GM19239 (cell line): ENCODE results near the gene SPTLC2.

Experiments used
- DNase-seq: peaks from one replicate; pipeline ENCODE4 v3.0.0; 2011; ENCODE audit warnings: low spot score; ENCODE audit not compliant: insufficient read length
- FAIRE-seq: peaks from 2 replicates; lab custom pipeline; 2011; peaks lifted over from hg19 to GRCh38; lab: Jason Lieb, UNC

The SPTLC2 gene

DNA sequence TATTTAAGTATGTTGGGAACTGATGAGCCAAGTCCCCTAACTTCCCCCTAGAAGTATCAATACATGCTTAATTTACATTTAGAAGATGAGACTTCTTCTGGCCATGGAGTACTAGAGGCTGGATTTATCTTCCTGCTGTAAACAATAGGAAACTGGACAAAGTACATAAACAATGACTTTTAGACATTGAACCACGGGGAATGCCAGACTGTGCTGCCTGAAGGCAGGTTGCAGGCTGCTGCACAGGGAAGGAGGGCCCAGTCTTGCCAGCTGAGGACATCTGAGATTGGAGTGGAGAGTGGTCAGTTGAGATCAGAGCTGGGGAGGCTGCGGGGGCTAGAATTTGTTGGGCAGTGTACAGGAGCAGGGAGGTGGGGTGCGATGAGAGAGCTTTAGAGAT, 93.3 kb downstream of the SPTLC2 start:
- DNase-seq (no peak), FAIRE-seq (no peak)

DNA sequence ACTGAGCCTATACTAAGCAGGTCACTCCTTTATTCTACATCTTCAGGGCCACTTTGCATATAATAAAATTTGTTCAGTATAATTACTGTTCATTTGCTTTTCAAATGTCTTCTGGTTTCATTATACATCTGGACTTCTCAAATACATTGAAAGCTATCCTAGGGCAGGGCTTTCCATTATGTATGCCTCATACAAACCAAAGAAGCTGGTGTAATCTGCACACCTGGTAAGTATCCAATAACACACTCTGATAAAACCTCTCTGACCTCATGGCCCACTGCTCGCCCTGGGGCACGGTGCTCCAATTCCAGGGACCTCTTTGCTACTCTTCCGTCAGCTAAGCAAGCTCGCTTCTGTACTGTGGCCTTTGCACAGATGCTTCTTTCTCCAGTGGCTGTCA, 95.9 kb downstream of the SPTLC2 start:
- no peak for DNase-seq
- no peak for FAIRE-seq

DNA sequence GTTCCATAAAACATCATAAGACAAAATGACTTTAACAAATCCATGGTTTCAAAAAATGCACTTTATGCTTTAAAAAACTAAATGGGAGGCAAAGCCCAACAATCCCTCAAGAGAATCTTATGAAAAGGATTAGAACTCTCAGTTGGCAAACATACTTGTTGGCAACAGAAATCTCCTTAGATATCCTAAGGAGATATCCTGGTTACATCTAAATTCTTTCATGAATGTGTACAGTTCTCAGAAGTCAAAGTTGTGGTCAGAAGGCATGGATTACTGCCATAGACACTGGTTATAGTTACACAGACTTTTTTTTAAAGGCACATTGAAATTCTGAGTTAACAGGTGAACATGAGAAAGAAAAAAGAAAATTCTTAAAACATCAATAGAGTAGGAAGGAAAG, 100.3 kb downstream of the SPTLC2 start:
- DNase-seq (no peak), FAIRE-seq (peak; percentile 58)

DNA sequence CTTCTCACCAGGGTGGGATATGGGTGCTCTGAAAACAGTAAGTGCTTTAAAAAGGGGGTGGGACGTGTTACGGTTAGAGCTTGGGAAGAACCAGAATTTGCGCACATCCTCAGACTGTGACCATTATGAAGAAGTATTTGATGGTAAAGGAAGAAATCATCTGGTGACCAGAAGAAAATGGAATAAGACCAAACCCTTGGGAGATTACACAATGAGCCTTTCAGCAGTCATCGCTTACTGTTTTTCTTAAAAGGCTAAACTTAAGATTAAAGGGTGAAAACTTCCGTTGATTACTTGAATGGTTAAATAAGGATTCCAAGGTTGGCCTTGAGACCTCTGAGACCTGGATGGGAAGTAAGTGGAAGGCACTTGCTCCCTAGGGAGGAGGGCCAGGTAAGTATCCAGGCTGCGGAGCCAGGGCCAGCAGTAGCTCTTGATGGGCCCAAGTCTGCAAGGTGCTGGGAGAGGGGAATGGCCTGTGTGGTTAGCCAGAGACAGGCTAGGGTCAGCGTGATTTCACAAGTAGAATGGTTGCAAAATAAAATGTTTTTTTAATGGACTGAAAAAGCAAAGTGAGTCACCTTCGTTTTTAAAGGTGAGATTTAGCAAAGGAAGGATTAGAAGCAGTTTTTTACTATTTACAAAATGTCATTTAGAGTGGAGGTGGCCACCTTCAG, 104.8 kb downstream of the SPTLC2 start:
- DNase-seq: no peak
- no peak for FAIRE-seq

DNA sequence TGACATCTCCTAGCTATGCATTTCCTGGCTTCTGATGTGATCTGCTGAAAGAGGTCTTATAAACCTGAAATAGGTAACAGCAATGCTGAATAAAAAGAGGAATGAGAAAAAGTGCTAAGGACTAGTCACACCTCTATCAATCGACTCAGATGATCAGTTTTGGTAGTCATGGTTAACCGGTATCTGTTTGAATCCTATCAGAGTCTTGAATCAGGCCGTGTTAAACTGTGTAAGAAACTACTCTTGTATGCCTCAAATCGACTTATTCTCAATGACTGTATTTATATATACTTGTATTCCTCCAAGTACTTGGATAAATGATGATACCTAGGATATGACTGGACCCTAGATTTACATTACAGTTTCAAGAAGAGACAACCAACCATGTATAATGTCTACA, 107.1 kb downstream of the SPTLC2 start:
- DNase-seq (no peak), FAIRE-seq (no peak)

DNA sequence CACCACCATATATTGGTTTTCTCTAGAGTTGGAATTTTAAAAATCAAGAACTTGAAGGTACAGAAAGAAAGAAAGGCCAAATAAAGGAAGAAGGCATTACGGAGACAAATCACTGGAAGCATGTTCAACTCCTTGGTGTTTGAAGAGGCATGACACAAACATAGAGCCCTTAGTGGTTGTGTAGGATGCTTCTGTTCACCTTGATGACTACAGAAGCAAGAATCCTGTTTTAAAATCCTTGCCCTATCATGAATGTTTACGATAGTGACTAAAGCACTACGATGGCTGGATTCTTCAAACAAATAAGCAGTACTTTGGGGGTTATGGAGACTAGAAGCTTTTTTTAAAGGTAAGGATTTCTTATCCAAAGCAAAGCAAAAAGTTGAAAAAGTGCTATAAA, 107.6 kb downstream of the SPTLC2 start:
- DNase-seq: no peak
- FAIRE-seq: no peak

DNA sequence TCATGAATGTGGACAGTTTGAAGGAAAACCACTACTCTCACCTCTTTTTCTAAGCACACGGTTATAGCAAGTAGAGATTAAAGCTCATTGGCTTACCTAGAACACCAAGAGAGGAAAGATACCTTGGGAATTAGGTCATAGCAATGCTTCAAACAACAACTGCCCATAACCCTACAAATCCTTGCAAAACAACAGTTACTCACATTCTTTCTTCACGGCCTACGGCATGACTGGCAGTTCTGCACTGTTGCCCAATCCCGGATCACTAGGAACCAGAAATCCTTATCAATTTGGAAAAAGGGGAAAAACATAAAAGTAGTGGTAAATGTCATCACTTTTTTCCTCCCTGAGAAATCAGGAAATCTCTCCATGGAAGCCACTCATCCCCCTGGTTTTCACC, 108.2 kb downstream of the SPTLC2 start:
- FAIRE-seq (no peak), DNase-seq (no peak)

DNA sequence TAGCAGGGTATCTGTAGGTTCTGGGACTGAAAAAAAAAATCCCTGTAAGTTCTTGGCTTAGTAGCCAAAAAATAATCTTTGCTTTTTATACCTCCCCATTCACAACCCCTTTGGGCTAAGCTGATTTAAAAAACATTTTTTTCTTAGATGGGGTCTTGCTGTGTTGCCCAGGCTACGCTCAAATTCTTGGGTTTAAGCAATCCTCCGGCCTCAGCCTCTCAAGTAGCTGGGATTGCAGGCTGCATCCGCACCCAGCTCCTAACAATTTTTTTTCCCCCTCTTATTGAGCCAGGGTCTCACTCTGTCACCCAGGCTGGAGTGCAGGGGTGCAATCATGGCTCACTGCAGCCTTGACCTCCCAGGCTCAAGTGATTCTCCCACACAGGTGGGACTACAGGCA, 108.7 kb downstream of the SPTLC2 start:
- DNase-seq: no peak
- no peak for FAIRE-seq

DNA sequence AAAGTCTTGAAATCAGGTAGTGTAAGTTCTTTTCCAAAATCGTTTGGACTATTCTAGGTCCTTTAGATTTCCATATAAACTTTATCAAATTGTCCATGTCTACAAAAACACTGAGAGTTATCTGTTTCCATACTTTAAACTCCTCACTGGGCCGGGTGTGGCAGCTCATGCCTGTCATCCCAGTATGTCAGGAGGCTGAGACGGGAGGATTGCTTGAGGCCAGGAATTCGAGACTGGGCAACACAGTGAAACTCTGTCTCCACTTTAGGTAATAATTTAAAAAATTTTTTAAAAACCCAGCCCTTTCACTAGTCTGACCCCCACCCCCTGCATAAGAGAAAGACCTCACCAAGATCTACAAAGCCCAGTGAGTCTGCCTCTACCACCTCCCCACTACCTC, 111.4 kb downstream of the SPTLC2 start:
- DNase-seq (no peak), FAIRE-seq (no peak)

DNA sequence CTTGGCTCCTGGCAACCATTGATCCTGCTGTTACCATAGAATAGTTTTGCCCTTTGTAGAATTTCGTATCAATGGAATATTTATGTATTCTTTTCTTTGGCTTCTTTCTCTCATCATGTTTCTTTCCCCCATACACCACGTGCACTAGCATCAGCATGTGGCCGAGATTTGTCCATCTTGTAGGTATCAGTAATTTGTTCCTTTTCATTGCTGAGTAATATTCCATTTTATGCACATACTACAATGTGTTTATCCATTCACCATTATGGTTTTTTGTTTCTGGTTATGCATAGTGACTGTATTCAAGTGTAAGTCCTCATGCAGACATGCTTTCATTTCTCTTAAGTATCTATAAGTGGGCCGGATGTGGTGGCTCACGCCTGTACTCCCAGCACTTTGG, 113.3 kb downstream of the SPTLC2 start:
- FAIRE-seq (no peak), DNase-seq (no peak)

DNA sequence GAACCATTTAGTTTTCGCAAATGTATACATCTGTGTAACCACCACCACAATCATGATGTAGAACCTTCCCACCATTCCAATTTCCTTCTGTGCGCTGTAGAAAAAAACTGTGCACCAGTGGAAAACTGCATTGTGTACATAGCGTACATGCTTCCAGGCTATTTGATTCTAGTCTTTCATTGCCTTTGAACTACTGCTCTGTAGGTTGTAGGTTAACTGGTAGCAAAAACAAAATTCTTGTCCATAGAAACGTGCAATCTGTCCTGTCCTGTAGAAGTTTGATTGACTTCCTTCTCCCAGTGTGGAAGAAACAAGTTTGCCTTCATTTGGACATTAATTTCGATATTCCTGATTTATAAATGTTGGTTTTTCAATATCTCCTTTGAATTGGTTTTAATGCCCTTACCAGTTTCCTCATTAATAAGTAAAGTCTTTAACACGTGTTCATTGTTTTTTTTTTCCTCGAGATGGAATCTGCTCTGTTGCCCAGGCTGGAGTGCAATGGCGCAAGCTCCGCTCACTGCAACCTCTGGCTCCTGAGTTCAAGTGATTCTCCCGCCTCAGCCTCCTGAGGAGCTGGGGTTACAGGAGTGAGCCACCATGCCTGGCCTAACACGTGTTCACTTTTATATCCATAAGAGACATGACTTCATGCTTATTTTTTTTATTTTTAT, 114.2 kb downstream of the SPTLC2 start:
- no peak for DNase-seq
- FAIRE-seq: no peak

DNA sequence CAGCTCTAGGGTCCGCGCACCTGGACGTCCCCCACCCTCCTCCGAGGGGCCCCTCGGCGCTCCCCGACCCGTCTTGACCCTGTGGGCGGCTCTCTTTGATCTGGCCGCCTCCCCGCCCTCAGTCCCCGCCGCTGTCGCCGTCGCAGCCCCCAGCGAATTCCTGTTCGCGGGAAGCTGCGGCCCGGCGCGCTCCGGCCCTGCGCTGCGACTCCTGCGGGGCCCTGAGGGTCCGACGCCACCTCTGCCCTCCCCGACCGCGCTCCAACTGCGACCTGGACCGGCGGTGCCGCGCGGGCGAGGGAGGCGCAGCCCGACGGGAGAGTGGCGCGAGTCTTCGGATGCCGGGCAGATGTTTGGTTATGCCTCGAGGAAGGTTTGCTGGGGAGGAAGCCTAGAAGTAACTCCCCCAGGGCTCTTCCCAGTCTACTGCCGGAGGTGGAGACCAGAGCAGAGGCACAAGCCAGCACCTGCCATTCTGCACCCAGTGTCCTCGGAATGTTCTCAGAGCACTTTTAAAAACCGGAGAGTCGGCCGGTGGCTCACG, 117.4 kb downstream of the SPTLC2 start:
- FAIRE-seq (no peak), DNase-seq (peak; percentile 41)

DNA sequence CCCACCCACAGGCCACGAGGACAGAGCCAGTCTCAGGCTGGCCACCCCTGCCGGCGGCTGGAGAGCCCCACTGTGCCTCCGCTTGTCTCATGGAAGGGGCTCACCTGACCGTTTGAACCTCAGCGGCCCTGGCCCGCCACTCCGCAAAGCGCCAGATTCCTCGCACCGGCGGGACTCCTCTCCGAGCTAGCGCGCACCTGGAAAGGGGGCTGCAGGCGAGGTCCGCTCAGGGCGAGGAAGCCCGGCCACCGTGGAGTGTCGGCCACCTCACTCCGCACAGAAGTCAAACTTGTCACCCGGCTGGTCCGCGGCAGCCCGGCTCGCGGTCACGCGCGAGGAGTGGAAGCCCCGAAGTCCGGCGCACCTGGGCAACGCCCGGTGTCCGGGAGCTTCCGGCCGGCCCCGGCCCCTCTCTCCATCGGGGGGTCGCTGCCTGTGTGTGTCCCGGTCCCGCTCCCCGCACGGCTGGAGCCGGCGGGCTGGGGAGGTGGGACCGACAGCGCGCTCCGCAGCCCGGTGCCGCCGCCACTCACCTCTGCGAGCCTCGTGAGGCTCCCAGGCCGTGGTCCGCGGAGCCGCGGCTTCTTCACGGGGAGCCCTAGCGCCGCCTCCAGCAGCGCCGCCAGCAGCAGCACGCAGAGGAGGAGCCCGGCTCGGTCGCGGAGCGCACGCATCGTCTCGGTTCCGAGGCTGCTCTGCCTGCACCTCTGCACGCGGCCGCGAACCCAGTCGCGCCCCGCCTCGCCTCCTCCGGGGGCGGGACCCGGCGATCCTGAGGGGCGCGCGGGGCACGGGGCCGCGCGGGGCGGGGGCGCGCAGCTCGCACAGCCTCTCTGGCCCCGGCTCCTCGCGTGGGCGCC, 118.1 kb downstream of the SPTLC2 start, which contains the start of gene ISM2:
TSS of gene ISM2 (minus strand) at position 697 of the 860 bp plus-strand sequence. CDS start at position 674, 23 bp downstream.
- DNase-seq: peak; percentile 65
- no peak for FAIRE-seq

DNA sequence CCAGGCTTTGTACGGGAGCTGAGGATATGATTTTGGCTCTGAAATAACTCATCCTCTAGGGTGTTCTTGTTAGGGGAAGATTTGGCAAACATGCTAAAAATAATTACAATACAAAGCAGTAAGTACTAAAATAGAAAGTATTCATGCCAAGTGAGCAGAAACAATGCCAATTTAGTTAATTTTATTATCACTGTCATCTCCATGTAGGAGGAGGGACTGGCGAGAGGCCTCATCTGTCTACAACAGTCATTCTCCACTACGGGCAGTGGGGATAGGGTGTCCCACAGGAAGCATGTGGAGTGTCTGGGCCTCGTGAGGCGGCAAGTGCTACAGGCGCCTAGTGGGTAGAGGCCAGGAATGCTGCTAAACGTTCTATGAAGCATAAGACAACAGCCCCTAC, 121.1 kb downstream of the SPTLC2 start:
- FAIRE-seq: no peak
- no peak for DNase-seq

DNA sequence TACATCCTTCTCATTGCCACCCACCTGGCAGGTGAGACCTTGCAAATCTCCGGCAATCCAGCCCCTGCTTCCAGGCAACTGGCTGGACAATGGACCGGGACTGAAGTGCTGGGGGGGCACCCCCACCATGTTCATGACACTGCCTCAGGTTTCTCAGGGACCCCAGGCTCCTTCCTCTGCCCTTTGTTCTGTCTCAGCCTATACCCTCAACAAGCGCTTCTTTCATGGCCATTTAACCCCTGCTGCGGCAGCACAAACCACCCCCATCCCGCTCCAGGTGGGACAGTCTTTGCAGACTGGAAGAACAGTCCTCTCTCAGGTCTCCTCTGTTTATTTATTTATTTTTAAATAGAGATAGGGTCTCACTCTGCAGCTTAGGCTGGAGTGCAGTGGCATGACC, 125.4 kb downstream of the SPTLC2 start:
- FAIRE-seq (no peak), DNase-seq (no peak)

DNA sequence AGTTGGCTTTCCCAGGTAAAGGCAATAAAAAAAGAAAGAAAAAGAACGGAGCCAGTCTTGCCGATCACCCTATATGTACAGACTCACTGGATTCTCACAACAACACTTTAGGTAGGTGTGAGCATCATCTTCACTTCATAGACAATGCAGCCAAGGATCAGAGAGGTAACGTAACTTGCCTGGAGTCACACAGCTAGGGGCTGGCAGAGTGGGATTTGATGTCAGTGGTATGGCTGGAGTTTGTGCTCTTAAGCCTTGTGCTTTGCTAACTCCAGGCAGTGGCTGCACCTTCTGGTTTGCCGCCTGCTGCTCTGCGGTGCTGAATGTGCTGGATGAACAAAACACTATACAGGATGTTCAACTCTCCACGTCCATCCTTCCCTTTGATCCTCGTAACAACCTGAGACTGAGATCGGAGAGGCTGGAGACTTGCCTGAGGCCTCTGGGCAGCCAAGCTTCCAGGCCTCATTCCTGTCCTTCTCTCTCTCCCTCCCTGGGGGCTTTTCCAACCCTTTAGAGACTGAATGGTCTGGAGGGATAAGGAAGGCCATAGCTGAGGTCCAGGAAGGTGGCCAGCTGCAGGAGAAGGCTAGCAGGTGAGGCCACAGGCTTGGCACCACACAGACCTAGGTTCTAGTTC, 126.0 kb downstream of the SPTLC2 start:
- no peak for FAIRE-seq

DNA sequence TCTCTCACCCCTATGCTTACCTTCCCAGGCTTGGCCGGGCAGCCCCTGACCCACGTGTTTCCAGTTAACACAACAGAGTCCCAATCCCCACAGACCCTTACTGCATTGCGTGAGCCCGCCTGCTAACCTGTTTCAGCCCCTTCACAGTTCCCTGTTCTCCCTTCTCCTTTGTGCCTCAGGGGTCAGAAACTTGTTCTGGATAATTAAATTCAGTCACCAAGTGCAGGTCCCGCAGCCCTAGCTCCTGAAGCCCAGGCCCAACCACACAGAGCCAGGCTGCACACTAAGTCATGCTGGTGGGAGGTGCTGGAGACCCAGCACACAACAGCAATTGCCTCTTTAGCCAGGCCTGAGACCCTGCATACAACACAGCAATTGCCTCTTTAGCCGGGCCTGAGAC, 127.4 kb downstream of the SPTLC2 start:
- no peak for FAIRE-seq

More for the DNA sequence above, 126.0 kb downstream of the SPTLC2 start:
- DNase-seq: no peak

DNA sequence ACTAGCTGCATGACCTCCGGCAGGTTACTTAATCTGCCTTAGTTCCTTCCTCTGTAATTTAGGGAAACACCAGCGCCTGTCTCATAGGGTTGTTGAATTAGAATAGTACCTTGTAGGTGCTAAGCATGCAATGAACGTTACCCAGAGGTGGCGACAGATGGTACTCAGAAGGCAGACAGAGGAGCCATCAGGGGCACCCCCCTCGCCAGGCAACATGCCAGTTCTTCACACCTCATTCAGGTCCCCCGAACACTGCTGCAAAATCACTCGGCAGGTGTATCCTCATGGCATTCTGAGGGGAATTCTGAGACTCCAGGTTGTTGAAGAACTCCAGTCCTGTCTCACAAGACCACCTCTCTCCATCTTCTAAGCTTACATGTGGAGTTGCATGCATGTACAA, 127.9 kb downstream of the SPTLC2 start:
- FAIRE-seq: no peak
- DNase-seq: no peak

More for the DNA sequence above, 127.4 kb downstream of the SPTLC2 start:
- DNase-seq: no peak

DNA sequence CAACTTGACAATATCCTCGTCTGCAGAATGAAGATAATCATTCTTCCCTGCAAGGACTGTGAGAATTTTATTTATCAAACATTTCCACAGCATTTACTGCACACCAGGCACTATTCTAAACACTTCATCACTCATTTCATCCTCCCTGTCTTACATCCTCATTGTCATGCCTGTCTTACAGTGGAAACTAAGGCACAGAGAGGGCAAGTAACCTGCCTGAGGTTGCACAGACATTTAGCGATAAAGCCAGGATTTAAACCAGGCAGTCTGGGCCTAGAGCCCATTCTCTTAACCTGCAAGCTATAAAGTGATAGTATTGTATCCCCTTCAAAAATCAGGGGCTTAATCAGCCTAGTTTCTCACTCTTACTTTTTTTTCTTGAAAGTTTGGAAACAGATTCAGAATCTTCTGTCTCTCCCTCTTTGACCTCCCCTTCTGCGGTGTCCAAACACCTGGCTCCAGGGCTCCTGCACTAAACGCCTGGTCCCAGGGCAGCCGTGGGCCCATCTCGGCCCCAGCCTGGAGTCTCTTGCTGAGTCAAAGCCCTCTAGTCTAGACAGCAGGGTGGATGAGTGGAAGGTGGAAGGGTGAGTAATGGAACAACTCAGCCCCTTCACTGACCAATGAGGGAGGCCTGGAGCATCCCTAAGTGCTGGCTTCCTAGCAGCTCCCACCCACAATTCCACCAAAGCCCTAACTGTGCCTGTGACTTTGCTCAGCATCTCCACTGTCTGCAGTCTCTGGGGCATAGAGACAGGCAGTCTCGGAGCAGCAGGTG, 130.3 kb downstream of the SPTLC2 start:
- FAIRE-seq: no peak
- no peak for DNase-seq

DNA sequence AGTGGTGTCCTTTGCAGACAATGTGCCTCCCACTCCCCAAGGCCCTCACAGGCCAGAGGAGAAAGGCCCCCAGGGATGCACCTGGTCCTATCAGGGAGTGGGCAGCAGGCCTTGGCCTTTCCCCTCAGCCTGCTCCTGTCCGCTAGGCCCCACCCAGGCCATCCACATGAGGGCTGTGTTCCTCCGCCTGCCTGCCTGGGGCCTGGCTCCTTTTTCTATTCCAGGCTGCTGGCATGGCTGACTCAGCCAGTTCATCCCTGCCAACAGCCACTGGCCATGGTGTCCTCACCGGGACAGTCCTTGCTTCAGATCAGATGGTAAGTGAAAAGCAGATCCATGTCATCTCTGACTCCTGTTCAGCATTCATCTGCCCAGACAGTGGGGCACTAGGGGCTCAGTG, 131.2 kb downstream of the SPTLC2 start:
- no peak for DNase-seq
- FAIRE-seq: no peak
